ENCODE measurements around the gene OR2T6. TPM values are rescaled to one million over a fixed set of nuclear protein-coding genes. Genes with fewer than 3 reads are reported as not detected.
"Not testable (repeated sequence)": the region's sequence is repeated elsewhere in the genome, so short reads cannot be mapped to it uniquely, and the experiment has no call there.

Gene OR2T6
- total and polyA plus RNA-seq, 7 donors = not detected

DNA sequence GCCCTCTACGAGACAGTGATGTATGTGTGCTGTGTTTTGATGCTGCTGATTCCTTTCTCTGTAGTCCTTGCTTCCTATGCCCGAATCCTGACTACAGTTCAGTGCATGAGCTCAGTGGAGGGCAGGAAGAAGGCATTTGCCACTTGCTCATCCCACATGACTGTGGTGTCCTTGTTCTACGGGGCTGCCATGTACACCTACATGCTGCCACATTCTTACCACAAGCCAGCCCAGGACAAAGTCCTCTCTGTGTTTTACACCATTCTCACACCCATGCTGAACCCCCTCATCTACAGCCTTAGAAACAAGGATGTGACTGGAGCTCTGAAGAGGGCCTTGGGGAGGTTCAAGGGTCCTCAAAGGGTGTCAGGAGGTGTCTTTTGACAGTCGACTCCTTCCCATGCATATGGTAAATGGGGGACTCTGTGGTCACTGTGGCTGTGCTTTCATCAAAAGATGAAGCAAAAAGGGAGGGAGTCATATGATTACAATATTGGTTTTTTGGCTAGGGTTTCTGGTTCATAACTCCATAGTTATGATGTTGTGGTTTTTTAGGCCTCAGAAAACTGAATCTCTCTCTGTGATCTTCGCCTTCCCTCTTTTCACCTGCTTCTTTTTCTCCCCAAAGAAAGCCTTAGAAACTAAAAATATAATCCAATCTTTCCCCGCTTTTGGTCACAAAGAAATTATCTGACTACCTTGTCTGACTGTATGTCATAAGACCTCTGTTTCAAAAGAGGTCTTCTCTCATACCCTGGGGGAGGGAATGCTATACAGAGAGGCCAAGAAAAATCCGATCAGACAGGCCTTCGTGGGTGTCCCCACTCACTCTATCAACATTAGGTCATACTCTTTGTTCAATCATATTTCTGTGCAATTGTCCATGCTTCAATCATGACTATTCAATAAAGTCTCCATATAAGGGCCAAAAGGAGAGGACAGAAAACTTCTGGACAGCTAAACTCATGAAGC, 31.5 kb downstream of the OR2T6 start:
- Histone ChIP-seq H3K36me3 (ENCODE audit: insufficient read depth in 1 of 2, low read depth in 1 of 2) (no peaks in the 10 kb centered on the region), H3K4me3 (no peak overlapping the region), H3K27me3 (ENCODE audit: insufficient read depth in 3 of 3, low read length in 2 of 3) (no peaks in the 10 kb centered on the region), H3K9me3 (no peaks in the 10 kb centered on the region), H3K4me1 (no peaks in the 10 kb centered on the region), H3K27ac (no peak overlapping the region)
- ATAC-seq = no peak
- intact Hi-C loops (cut with DNase I) = no loop called here
- no peak for DNase-seq
- 57 to 74% (median 62%) methylated on average over 8 of the region's 8 CpGs for WGBS, 3 donors
- TF ChIP-seq, protein P1, sequence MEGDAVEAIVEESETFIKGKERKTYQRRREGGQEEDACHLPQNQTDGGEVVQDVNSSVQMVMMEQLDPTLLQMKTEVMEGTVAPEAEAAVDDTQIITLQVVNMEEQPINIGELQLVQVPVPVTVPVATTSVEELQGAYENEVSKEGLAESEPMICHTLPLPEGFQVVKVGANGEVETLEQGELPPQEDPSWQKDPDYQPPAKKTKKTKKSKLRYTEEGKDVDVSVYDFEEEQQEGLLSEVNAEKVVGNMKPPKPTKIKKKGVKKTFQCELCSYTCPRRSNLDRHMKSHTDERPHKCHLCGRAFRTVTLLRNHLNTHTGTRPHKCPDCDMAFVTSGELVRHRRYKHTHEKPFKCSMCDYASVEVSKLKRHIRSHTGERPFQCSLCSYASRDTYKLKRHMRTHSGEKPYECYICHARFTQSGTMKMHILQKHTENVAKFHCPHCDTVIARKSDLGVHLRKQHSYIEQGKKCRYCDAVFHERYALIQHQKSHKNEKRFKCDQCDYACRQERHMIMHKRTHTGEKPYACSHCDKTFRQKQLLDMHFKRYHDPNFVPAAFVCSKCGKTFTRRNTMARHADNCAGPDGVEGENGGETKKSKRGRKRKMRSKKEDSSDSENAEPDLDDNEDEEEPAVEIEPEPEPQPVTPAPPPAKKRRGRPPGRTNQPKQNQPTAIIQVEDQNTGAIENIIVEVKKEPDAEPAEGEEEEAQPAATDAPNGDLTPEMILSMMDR (IDR thresholded peaks at IDR 0.05) = no peak

DNA sequence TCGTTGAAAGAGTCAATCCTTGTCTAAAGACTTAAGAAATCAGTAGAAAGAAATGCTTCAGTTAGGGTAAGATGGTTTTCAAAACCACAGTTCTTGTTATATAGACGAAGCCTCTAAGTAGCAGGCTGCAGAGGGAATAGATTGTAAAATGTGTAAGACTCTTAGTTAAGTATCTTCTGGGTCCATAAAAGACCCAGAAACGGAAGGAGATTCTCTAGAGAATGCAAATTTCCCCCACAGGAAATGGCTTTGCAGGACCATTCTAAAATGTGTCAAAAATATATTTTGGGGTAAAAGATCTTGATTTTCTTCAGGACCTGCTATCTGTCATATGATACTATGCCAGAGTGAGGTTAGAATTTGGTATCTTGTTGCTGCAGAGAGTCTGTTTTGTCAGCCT, 40.7 kb downstream of the OR2T6 start:
- no peaks in the 10 kb centered on the region for H3K36me3 ChIP-seq (ENCODE audit: insufficient read depth in 1 of 2, low read depth in 1 of 2)
- intact Hi-C loops (cut with DNase I) = no loop called here
- no peak overlapping the region for H3K27ac ChIP-seq
- no peaks in the 10 kb centered on the region for H3K9me3 ChIP-seq
- ATAC-seq = no peak
- TF ChIP-seq, protein P1 (IDR thresholded peaks at IDR 0.05) = no peak
- no peaks in the 10 kb centered on the region for H3K27me3 ChIP-seq (ENCODE audit: insufficient read depth in 3 of 3, low read length in 2 of 3)
- H3K4me1 ChIP-seq = no peaks in the 10 kb centered on the region
- 40 to 51% (median 49%) methylated on average over 3 of the region's 3 CpGs for WGBS, 3 donors
- DNase-seq = no peak
- H3K4me3 ChIP-seq = no peak overlapping the region

DNA sequence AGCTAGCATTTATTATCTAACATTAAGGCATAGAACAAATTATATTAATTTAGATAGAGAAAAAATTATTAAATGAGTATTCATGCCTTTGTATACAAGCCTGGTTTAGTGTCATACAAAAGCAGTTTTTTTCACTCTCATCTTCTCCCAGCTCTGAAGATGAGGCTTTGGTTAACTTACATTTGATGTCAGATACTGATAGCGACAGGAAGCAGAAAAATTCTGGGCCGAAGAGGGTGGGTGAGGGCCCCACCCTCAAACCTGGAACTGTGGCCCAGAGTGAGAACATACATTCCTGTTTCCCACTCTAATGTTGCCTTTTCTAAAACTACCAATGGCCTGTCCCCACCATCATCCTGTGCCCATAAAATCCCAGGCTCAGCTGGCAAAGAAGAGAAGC, 42.3 kb downstream of the OR2T6 start:
- H3K4me1 ChIP-seq = no peaks in the 10 kb centered on the region
- H3K9me3 ChIP-seq = no peaks in the 10 kb centered on the region
- intact Hi-C loops (cut with DNase I) = no loop called here
- H3K36me3 ChIP-seq (ENCODE audit: insufficient read depth in 1 of 2, low read depth in 1 of 2) = no peaks in the 10 kb centered on the region
- no peak overlapping the region for H3K4me3 ChIP-seq
- no peak for DNase-seq
- 67 to 76% (median 68%) methylated on average over 2 of the region's 2 CpGs for WGBS, 3 donors
- ATAC-seq = no peak
- no peak overlapping the region for H3K27ac ChIP-seq
- no peaks in the 10 kb centered on the region for H3K27me3 ChIP-seq (ENCODE audit: insufficient read depth in 3 of 3, low read length in 2 of 3)
- TF ChIP-seq, protein P1 (IDR thresholded peaks at IDR 0.05) = no peak

DNA sequence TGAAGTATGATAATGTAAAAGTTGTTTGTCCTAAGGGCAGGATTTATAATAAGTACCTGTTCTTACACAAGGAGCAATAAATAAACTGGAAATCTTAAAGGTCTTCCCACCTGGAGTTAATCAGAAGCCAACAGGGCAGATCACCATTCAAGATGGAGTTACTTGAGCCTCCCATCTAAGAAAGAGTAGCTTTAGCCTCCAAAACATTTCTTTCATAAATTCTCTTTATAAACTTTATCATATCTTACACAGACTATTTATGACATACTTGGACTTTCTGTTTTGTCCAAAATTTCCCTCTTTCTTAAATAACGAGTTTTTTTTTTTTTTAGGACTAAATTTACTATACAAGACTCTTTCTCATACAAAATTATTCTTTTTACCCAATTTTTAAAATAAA, 45.8 kb downstream of the OR2T6 start:
- H3K36me3 ChIP-seq (ENCODE audit: insufficient read depth in 1 of 2, low read depth in 1 of 2) = no peaks in the 10 kb centered on the region
- no peak overlapping the region for H3K4me3 ChIP-seq
- no peaks in the 10 kb centered on the region for H3K27me3 ChIP-seq (ENCODE audit: insufficient read depth in 3 of 3, low read length in 2 of 3)
- ATAC-seq = no peak
- H3K9me3 ChIP-seq = no peaks in the 10 kb centered on the region
- TF ChIP-seq, protein P1 (IDR thresholded peaks at IDR 0.05) = no peak
- WGBS, 3 donors = 15 to 23% (median 22%) methylated on average over 1 of the region's 1 CpG
- intact Hi-C loops (cut with DNase I) = no loop called here
- H3K27ac ChIP-seq = no peak overlapping the region
- no peaks in the 10 kb centered on the region for H3K4me1 ChIP-seq
- DNase-seq = no peak

DNA sequence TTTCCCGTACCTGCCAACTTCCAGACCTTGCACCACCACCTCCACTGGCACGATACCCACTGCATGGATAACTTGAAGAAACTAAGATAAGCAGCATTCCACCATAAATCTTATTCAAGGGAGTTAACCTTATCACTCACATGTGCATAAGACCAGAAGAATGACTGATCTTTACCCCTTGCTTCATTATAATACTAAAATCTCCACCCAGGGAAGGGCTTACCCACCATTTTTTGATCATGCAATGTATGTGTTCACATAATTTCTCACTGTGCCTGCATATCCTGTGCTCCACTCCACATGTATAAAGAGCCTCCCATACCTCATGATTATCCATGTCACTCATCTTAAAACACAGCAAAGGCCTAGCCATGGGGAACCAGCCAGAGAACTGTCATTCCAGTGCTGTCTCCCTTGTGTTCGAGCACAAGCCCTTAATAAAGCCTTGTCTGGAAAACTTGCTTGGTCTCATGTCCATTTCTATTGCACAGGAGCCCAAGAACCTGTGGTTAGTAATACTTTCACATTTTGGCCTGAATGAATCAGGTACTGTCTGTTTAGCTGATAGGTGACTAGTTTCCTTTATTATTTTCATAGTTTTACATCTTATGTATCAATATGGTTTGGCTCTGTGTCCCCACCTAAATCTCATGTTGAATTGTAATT, 52.1 kb downstream of the OR2T6 start:
- H3K4me3 ChIP-seq; H3K4me1 ChIP-seq; intact Hi-C loops (cut with DNase I); H3K9me3 ChIP-seq; H3K36me3 ChIP-seq (ENCODE audit: insufficient read depth in 1 of 2, low read depth in 1 of 2); DNase-seq; H3K27ac ChIP-seq; ATAC-seq; H3K27me3 ChIP-seq (ENCODE audit: insufficient read depth in 3 of 3, low read length in 2 of 3): not testable (repeated sequence)
- WGBS, 3 donors = 41 to 62% (median 55%) methylated on average over 3 of the region's 3 CpGs

DNA sequence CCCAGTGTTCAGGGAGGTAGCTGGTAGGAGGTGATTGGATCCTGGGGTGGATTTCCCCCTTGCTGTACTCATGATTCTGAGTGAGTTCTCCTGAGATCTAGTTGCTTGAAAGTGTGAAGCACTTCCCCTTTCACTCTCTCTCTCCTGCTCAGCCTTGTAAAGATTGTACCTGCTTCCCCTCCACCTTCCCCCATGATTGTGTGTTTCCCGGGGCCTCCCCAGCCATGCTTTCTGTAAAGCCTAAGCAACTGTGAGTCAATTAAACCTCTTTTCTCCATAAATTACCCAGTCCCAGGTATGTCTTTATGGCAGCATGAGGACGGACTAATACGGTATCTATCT, 52.6 kb downstream of the OR2T6 start:
- DNase-seq; H3K9me3 ChIP-seq; H3K36me3 ChIP-seq (ENCODE audit: insufficient read depth in 1 of 2, low read depth in 1 of 2); H3K4me1 ChIP-seq; ATAC-seq; H3K27ac ChIP-seq; intact Hi-C loops (cut with DNase I); H3K4me3 ChIP-seq; H3K27me3 ChIP-seq (ENCODE audit: insufficient read depth in 3 of 3, low read length in 2 of 3): not testable (repeated sequence)
- 82 to 89% (median 82%) methylated on average over 3 of the region's 3 CpGs for WGBS, 3 donors

DNA sequence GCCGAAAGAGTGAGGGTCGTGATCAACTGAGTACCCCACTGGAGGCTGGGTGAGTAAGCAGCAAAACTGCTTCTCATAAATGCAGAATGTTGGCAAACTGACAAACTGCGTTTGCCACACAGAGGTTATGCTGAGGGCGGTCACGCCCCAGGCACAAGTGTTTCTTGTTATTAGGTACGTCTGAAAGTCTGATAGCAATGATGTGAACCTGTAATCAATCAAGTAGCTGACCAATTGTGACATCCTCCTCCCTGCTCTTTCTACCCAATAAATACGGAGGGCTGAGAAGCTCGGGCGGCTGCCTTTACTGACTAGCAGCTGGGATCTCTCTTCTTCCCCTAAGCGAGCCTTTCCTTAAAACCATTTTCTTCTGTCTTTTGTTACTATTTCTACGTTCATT, 56.1 kb downstream of the OR2T6 start:
- ATAC-seq; intact Hi-C loops (cut with DNase I); H3K4me1 ChIP-seq; H3K4me3 ChIP-seq; H3K27ac ChIP-seq; H3K36me3 ChIP-seq (ENCODE audit: insufficient read depth in 1 of 2, low read depth in 1 of 2); H3K9me3 ChIP-seq; DNase-seq; H3K27me3 ChIP-seq (ENCODE audit: insufficient read depth in 3 of 3, low read length in 2 of 3): not testable (repeated sequence)
- 63 to 71% (median 66%) methylated on average over 10 to 11 of the region's 11 CpGs for WGBS, 3 donors
